ENCODE results near the gene SIX1. TPM values are rescaled to one million over a fixed set of nuclear protein-coding genes. Genes with fewer than 3 reads are reported as not detected.

SIX1 gene
- total RNA-seq, result not detected

DNA sequence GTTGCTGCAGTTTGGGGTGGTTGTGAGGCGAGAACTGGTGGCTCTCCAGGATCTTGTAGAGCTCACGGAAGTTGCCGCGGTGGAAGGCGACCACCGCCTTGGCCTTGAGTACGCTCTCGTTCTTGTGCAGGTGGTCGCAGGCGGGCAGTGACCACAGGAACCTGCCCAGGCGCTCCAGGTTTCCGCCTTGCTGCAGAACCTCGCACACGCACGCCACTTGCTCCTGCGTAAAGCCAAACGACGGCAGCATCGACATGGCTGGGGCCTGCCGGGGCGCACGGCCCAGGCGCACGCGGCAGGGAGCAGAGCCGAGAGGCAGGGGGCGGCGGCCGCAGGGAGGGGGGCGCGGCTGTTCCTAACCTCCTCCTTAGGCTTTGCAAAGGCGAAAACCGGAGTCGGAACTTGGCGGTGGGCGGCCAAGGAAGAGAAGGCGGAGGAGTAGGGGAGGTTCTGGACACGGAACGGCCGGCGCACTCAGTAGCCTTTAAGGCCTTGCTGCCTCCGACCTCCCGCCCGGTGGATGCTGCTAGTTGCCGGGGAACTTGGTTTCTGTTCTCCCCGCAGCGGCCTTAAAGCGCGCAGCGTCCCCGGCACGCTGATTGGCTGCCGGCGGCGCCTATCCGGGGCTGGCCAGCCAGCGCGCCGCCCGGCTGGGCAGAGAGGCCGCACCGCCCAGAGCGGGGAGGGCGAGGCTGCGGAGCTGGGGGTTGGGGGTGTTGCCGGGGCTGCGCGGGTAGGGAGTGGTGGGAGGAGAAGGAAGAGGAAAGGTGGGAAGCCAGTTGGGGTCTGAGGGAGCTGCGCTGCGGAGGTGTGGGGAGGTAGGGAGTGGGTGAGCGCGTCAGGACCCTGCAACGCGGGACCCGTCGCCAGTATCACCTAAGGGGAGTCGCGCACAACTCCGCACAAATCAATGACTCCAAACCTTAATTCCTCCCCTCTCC, at the start of gene SIX1:
SIX1 (minus strand) TSS at position 544 of the 941 bp plus-strand sequence; CDS start at position 256, 288 bp downstream.
- no peaks in the 10 kb centered on the region for H3K36me3 Mint-ChIP-seq
- peaks cover 29% of the 10 kb centered on the region for H3K4me1 Mint-ChIP-seq
- peak within 1 kb of the TSS; percentile 70 for H3K4me3 Mint-ChIP-seq
- no peaks in the 10 kb centered on the region for H3K9me3 Mint-ChIP-seq
- POLR2A ChIA-PET, result no interaction called here
- no peak within 1 kb of the TSS for H3K27ac Mint-ChIP-seq
- ATAC-seq (ENCODE audit: low read depth) (peak; percentile 45), DNase-seq (peak; percentile 51)
- peaks cover 95% of the 10 kb centered on the region for H3K27me3 Mint-ChIP-seq

DNA sequence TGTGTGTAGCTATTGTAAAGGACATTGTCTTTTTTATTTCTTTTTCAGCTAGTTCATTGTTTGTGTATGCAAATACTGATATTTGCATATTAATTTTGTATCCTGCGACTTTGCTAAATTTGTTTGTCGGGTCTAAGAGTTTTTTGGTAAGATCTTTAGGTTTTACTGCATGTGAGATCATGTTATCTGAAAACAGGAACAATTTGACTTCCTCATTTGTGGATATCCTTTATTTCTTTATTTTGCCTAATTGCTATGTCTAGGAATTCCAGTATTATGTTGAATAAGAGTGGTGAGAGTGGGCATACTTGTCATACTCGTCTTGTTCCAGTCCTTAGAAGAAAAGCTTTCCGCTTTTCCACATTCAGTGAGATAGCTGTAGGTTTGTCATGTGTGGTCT, 46.0 kb upstream of the SIX1 start:
- no peak overlapping the region for H3K4me3 Mint-ChIP-seq
- H3K9me3 Mint-ChIP-seq, result peaks cover 2% of the 10 kb centered on the region
- no peak overlapping the region for H3K27ac Mint-ChIP-seq
- H3K27me3 Mint-ChIP-seq, result peaks cover 41% of the 10 kb centered on the region
- no peak for DNase-seq
- no peak for ATAC-seq (ENCODE audit: low read depth)
- H3K4me1 Mint-ChIP-seq, result no peaks in the 10 kb centered on the region
- H3K36me3 Mint-ChIP-seq, result no peaks in the 10 kb centered on the region
- POLR2A ChIA-PET, result interaction anchor here (0.5 kb wide), 1 partner anchor 43 kb away, joined by 3 read pairs; no protein-coding TSS in a partner anchor

DNA sequence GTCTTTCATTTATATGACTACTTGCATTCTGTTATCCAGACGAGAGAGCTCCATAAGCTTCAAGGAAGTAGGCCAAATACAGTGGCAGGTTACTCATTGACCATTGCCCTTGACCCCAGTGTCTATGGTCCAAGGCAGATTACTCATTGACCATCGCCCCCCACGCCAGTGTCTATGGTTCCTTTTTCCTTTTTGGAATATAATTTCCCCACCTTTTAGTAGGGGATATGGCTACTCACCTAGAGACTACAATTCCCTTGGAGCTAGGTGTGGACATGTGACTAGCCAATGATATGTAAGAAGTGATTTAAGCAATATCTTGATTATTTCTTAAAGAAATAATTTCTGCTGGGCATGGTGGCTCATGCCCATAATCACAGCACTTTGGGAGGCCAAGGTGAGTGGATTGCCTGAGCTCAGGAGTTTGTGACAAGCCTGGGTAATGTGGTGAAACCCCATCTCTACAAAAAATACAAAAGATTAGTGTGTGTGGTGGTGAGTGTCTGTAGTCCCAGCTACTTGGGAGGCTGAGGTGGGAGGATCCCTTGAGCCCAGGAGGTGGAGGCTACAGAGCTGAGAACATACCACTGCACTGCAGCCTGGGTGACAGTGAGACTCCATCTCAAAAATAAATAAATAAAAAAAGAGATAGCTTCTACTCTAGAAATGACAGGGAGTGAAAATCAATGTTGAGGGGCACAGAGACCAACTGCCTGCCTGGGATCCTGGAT, 42.3 kb upstream of the SIX1 start:
- POLR2A ChIA-PET, result no interaction called here
- ATAC-seq (ENCODE audit: low read depth), result no peak
- Mint-ChIP-seq H3K27me3 (peaks cover 22% of the 10 kb centered on the region), H3K36me3 (no peaks in the 10 kb centered on the region), H3K4me3 (no peak overlapping the region), H3K4me1 (no peaks in the 10 kb centered on the region), H3K27ac (no peak overlapping the region), H3K9me3 (no peaks in the 10 kb centered on the region)
- DNase-seq, result no peak

DNA sequence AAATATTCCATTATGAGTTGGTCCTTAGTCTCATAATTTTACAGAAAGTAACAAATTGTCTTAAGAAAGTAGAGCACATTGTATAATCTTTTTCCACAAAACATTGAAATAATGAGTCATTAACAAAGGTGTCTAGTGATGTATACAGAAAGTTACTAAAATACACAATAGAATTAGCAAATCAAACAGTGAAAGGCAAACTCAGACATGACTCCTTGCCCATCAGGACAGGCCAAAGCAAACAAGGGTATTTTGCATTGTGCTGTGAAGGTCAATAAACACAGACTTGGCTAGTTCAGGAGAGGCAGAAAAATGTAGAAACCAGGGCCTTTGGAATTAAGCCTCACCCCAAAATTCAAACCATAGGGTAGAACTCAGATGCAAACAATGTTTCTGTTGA, 37.6 kb upstream of the SIX1 start:
- Mint-ChIP-seq H3K27me3 (peaks cover 7% of the 10 kb centered on the region), H3K4me3 (no peak overlapping the region), H3K27ac (no peak overlapping the region), H3K9me3 (no peaks in the 10 kb centered on the region), H3K4me1 (no peaks in the 10 kb centered on the region), H3K36me3 (no peaks in the 10 kb centered on the region)
- DNase-seq (no peak), ATAC-seq (ENCODE audit: low read depth) (no peak)
- POLR2A ChIA-PET, result no interaction called here

DNA sequence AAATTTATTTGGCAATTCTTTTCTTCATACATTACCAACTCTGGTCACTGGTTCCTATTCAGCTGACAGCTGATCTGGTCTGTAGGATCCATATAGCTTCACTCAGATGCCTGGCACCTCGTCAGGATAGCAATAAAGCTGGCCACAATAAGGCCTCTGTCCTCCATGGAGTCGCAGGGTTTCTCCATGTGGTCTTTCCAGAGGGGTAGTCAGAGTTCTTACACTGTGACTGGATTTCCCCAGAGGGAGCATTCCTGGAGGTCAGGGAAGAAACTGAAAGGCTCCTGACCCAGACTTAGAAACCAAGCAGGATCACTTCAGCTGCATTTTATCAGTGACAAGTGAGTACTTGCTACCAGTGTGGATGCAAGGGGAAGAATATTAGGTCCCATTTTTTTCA, 34.9 kb upstream of the SIX1 start:
- DNase-seq (no peak), ATAC-seq (ENCODE audit: low read depth) (no peak)
- no peak overlapping the region for H3K27ac Mint-ChIP-seq
- H3K4me3 Mint-ChIP-seq, result no peak overlapping the region
- H3K9me3 Mint-ChIP-seq, result no peaks in the 10 kb centered on the region
- H3K27me3 Mint-ChIP-seq, result peaks cover 13% of the 10 kb centered on the region
- no peaks in the 10 kb centered on the region for H3K4me1 Mint-ChIP-seq
- H3K36me3 Mint-ChIP-seq, result no peaks in the 10 kb centered on the region
- POLR2A ChIA-PET, result no interaction called here

DNA sequence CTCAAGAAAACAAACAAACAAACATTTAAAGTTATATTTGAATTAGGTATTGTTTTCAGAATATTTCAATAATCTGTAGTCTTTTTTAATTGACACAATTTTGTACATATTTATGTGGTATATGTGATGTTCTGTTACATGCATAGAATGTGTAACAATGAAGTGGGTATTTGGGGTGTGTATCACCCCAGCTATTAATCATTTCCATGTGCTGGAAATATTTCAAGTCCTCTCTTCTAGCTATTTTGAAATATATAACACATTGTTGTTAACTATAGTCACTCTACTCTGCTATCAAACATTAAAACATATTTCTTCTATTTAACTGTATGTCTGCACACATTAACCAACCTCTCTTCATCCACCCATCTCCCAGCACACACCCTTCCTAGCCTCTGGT, 32.0 kb upstream of the SIX1 start:
- POLR2A ChIA-PET, result no interaction called here

DNA sequence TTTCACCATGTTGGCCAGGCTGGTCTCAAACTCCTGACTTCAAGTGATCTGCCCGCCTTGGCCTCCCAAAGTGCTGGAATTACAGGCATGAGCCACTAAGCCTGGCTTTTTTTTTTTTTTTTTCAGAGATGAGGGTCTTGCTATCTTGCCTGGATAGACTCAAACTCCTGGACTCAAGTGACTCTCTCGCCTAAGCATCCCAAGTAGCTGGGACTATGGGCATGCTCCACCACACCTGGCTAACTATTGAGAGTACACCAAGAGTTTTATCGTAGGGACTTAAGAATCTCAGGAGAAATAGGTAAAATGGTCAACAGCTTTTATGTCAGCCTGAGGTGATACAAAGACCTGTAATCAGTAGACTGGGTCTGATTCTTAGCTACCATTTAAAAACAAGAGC, 31.2 kb upstream of the SIX1 start:
- H3K27ac Mint-ChIP-seq, result no peak overlapping the region
- H3K27me3 Mint-ChIP-seq, result peaks cover 13% of the 10 kb centered on the region
- ATAC-seq (ENCODE audit: low read depth), result no peak
- POLR2A ChIA-PET, result no interaction called here
- no peaks in the 10 kb centered on the region for H3K36me3 Mint-ChIP-seq
- no peaks in the 10 kb centered on the region for H3K4me1 Mint-ChIP-seq
- no peak overlapping the region for H3K4me3 Mint-ChIP-seq
- H3K9me3 Mint-ChIP-seq, result no peaks in the 10 kb centered on the region
- DNase-seq, result no peak

More for the DNA sequence above, 32.0 kb upstream of the SIX1 start:
- Mint-ChIP-seq H3K36me3 (no peaks in the 10 kb centered on the region), H3K9me3 (no peaks in the 10 kb centered on the region), H3K4me3 (no peak overlapping the region), H3K27me3 (peaks cover 13% of the 10 kb centered on the region), H3K4me1 (no peaks in the 10 kb centered on the region), H3K27ac (no peak overlapping the region)
- DNase-seq (no peak), ATAC-seq (ENCODE audit: low read depth) (no peak)

DNA sequence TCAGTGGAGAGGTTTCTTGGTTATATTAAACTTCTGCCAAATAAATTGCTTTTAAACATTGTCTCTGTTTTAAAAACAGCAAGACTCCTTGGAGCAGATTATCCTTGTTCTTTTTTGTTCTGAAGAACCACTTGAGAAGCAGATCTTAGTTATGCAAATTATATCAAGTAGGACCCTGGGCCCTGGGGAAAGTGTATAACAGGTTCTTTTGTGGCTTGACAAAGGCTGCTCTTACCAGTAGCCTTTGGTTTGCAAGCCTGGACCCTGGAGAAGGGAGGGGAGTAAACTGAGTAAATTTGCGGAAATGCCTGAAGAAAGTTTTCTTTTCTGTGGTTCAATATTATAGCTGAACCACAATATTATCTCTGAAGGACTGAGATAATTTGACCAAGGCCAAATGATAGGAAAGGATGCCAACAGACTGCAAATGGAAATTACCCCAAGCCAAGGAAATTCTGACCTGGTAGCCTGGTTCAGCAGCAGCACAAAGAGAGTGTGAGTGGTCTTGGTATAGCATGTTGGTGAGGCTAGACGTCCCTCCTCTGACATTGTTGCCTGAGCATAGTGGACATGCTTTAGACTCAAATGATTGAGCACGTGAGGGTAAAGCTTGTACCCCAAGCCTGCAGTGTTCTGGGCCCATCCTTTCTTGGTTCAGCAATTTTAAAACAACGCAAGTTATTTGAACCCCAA, 30.4 kb upstream of the SIX1 start:
- ATAC-seq (ENCODE audit: low read depth) (no peak), DNase-seq (no peak)
- POLR2A ChIA-PET, result interaction anchor here (0.7 kb wide), 1 partner anchor 55 kb away, joined by 3 read pairs; no protein-coding TSS in a partner anchor
- Mint-ChIP-seq H3K27me3 (peaks cover 13% of the 10 kb centered on the region), H3K9me3 (no peaks in the 10 kb centered on the region), H3K27ac (no peak overlapping the region), H3K4me3 (no peak overlapping the region), H3K36me3 (no peaks in the 10 kb centered on the region), H3K4me1 (no peaks in the 10 kb centered on the region)

DNA sequence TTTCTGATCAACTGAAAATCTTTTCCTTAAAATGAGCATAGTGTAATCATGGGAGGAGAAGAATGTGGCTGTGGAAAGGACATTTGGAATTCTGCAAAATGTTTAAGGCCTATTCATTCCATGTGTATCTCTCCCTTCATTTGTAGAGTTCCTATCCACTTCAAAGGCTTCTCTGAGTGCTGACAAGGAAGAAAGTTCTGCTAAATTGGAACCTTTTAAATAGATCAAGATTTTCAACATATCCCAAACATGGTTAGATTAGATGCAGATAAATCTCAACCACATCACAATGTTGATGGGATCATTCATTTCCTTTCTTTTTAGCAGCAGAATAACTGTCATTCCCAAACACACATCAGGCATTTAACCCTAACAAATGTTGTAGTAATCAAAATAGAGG, 28.4 kb upstream of the SIX1 start:
- POLR2A ChIA-PET, result no interaction called here
- Mint-ChIP-seq H3K4me3 (no peak overlapping the region), H3K9me3 (no peaks in the 10 kb centered on the region), H3K27me3 (peaks cover 10% of the 10 kb centered on the region), H3K4me1 (no peaks in the 10 kb centered on the region), H3K27ac (no peak overlapping the region), H3K36me3 (no peaks in the 10 kb centered on the region)
- ATAC-seq (ENCODE audit: low read depth) (no peak), DNase-seq (no peak)

DNA sequence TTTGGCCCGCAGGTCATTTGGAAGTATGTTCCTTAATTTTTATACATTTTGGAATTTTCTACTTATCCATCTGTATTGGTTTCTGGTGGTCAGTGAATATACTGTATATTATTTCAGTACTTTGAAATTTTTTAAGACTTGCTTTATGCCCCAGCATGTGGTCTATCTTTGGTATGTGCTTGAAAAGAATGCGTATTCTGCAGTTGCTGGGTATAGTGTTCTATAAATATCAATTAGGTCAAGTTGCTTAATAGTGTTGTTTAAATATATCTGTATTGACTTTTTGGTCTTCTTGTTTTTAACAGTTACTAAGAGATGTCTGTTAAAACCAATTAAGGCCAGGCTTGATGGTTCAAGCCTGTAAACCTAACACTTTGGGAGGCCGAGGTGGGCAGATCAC, 21.7 kb upstream of the SIX1 start:
- ATAC-seq (ENCODE audit: low read depth) (no peak), DNase-seq (no peak)
- POLR2A ChIA-PET, result no interaction called here
- no peaks in the 10 kb centered on the region for H3K36me3 Mint-ChIP-seq
- peaks cover 23% of the 10 kb centered on the region for H3K27me3 Mint-ChIP-seq
- H3K9me3 Mint-ChIP-seq, result no peaks in the 10 kb centered on the region
- H3K4me1 Mint-ChIP-seq, result no peaks in the 10 kb centered on the region
- no peak overlapping the region for H3K4me3 Mint-ChIP-seq
- no peak overlapping the region for H3K27ac Mint-ChIP-seq

DNA sequence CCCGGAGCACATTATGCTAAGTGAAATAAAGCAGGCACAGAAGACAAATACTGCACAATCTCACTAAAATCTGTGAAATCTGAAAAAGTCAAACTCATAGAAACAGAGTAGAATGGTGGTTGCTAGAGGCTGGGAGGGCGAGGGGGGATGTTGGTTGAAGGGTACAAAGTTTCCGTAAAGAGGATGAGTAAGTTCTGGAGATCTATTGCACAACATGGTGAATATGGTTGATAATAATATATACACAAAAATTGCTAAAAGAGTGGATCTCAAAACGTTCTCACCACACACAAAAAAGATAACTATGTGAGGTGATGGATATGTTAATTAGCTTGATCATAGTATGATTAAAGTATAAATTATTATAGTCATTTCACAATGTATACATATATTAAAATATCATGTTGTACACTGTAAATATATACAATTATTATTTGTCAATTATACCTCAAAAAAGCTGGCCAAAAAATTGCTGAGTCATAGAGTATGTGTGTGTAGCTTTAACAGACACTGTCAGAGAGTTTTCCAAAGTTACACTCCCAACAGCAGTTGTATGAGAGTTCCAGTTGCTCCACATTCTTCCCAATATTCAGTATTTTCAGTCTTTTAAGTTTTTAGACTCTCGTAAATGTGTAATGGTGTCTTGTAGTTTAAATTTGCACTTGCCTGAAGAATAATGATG, 19.3 kb upstream of the SIX1 start:
- POLR2A ChIA-PET, result no interaction called here
- Mint-ChIP-seq H3K27ac (no peak overlapping the region), H3K36me3 (no peaks in the 10 kb centered on the region), H3K4me1 (no peaks in the 10 kb centered on the region), H3K27me3 (peaks cover 32% of the 10 kb centered on the region), H3K4me3 (no peak overlapping the region), H3K9me3 (no peaks in the 10 kb centered on the region)
- no peak for ATAC-seq (ENCODE audit: low read depth)
- DNase-seq, result no peak

DNA sequence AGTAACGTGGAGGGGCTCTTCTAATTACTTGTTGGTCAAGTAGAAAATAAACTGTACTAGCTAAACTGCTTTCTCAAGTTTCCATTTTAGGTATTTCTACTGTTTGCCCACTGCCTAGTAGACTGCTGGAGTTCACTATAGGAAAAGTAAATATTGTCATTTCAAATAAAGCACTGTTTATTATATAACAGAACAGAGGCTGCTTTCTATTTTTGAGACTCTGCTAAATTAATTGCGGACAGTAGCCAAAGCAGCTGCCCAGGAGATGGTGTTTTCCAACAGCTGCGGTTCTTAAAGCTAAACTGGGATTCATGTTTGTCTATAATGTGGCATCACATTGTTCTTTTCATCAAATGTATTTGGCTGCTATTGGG, 15.9 kb upstream of the SIX1 start:
- POLR2A ChIA-PET, result no interaction called here
- peaks cover 60% of the 10 kb centered on the region for H3K27me3 Mint-ChIP-seq
- H3K9me3 Mint-ChIP-seq, result no peaks in the 10 kb centered on the region
- H3K4me3 Mint-ChIP-seq, result no peak overlapping the region
- H3K27ac Mint-ChIP-seq, result no peak overlapping the region
- H3K4me1 Mint-ChIP-seq, result no peaks in the 10 kb centered on the region
- ATAC-seq (ENCODE audit: low read depth) (no peak), DNase-seq (no peak)
- no peaks in the 10 kb centered on the region for H3K36me3 Mint-ChIP-seq

DNA sequence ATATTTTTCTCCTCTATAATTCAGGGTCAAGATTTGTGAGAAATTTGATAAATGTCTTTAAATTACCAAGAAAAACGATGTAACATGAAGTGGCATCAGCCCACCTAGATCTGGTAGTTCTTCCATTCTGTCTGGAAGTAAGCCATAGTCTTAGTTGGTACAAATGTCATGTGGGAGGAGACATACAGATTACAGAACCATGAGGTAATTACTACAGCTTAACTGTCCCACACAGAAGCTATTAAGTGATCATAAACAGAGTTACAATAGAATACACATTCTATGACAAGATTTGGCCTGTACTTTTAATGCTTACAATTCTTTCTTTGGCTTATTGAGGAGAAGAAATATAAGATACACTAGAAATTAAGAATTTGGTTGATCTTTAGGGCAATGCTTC, 13.7 kb upstream of the SIX1 start:
- no peak for ATAC-seq (ENCODE audit: low read depth)
- H3K27me3 Mint-ChIP-seq, result peaks cover 70% of the 10 kb centered on the region
- POLR2A ChIA-PET, result no interaction called here

More for the DNA sequence above, 13.7 kb upstream of the SIX1 start:
- H3K4me1 Mint-ChIP-seq, result peaks cover 8% of the 10 kb centered on the region
- no peak overlapping the region for H3K27ac Mint-ChIP-seq
- no peaks in the 10 kb centered on the region for H3K9me3 Mint-ChIP-seq
- H3K4me3 Mint-ChIP-seq, result no peak overlapping the region
- DNase-seq, result no peak
- no peaks in the 10 kb centered on the region for H3K36me3 Mint-ChIP-seq
